ENCODE data around the gene SELENOF.

The SELENOF gene

DNA sequence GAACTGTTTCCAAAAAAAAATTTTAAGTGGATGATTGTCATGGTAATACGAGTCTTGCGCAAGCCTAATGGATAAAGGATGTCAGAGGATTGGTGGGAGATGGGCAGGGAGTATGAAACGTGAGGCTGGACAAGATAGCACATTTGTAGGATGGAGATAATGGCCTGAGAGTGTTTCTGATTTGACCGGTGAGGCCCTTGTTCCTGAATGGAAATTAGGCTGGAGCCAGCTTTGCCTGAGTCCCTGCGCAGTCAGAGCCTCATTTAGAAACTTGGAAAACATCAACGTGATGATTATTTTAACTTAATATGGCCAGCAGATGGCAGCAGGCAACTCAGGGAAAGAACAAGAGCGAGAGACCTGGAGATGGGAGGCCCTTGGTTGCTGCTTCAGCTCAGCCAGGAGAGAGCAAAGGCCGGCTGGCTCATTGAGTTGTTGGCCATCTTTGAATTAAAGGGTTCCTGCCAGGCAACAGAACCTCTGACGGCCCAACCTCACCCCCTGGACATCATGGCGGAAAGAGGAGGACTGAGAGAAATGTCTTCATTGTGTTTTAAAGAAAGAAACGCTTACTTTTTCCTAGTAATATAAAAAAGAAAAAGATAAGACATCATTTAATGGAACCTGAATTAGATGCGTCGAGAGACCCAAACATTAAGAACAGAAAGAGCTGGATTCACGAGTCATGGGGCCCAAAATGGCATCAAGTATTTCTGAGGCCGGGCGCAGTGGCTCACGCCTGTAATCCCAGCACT is 80.3 kb downstream of the SELENOF start:
- TF ChIP-seq, protein P1, sequence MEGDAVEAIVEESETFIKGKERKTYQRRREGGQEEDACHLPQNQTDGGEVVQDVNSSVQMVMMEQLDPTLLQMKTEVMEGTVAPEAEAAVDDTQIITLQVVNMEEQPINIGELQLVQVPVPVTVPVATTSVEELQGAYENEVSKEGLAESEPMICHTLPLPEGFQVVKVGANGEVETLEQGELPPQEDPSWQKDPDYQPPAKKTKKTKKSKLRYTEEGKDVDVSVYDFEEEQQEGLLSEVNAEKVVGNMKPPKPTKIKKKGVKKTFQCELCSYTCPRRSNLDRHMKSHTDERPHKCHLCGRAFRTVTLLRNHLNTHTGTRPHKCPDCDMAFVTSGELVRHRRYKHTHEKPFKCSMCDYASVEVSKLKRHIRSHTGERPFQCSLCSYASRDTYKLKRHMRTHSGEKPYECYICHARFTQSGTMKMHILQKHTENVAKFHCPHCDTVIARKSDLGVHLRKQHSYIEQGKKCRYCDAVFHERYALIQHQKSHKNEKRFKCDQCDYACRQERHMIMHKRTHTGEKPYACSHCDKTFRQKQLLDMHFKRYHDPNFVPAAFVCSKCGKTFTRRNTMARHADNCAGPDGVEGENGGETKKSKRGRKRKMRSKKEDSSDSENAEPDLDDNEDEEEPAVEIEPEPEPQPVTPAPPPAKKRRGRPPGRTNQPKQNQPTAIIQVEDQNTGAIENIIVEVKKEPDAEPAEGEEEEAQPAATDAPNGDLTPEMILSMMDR (IDR thresholded peaks at IDR 0.05): peak; percentile 55; the same call in 1 of the 2 replicates

DNA sequence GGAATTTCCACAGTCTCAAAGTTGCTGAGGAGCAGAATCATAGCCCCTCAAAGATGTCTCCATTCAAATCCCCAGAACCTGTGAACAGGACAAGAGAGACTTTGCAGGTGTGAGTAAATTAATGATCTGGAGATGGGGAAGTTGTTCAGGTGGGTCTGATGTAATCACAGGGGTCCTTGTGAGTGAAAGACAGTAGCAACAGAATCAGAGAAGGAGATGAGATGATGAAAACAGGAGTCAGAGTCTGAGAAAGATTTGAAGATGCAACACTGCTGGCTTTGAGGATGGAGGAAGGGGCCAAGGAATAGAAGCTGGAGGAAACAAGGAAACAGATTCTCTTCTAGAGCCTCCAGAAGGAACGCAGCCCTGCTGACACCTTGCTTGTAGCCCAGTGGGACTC is 81.5 kb downstream of the SELENOF start:
- TF ChIP-seq, protein P1 (IDR thresholded peaks at IDR 0.05): no peak

DNA sequence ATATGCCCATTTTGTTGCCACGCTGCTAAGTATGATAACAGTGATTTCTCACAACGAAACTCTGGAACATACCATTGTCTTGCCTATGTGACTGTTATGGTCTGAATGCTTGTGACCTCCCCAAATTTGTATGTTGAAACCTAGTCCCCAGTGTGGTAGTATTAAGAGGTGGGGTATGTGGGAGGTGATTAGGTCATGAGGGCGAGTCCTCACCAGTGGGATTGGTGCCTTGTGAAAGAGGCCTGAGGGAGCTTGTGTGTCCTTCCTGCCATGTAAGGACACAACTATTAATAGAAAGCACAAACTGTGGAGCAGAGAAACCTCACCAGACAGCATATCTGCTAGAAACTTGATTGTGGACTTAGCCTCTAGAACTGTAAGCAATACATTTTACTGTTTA is 84.6 kb downstream of the SELENOF start:
- TF ChIP-seq, protein P1 (IDR thresholded peaks at IDR 0.05): no peak

DNA sequence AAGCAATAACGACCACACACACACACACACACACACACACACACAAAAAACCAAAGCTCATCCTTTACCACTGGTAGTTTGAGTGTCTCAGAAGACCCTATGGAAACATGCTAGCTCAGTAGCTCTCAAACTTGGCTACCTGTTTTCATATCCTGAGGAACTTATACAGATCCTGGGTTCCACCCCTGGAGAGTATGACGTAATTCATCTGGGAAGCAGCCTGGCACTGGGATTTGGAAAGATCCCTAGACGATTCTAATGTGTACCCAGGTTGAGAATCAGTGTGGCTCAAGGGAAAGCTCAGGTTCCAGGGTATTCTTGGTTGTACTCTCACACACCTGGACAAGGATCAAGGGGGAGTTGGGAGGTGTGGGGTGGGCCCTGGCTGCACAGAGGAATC is 85.9 kb downstream of the SELENOF start:
- TF ChIP-seq, protein P1 (IDR thresholded peaks at IDR 0.05): no peak

DNA sequence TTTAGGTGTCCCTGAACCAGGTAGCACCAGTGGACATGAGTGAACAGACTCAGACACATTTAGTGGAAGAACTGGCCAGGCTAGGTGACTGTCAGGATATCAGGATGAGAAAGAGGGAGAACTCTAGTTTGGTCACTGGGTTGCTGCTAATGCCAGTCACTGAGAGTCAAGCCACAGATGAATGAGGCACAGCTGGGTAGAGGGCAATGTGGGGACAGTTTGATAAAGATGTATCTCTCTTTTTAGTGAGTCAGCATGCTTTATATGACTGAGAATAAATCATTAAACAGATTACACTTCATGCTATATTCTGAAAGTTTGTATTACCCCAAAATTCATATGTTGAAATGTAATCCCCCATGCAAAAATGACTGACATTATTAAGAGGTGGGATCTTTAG is 87.1 kb downstream of the SELENOF start:
- TF ChIP-seq, protein P1 (IDR thresholded peaks at IDR 0.05): no peak

DNA sequence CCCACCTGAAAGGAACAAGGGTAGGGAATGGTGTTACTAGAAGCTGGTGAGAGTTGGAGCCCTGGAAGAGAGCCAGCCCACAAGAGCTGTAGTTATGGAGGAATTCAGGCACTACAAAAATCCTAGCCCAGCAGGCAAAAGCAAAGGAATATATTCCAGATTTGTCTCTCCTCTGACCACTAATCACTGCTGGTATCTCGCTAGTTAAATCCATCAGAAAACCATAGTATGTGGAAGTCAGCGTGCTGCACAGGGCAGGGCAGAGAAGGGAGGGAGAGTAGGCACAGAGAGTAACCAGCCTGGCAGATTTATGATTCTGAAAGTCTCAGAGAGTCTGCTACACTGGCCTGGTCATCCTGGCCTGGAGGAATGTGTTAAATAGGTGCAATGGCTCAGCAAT is 88.6 kb downstream of the SELENOF start:
- TF ChIP-seq, protein P1 (IDR thresholded peaks at IDR 0.05): no peak

DNA sequence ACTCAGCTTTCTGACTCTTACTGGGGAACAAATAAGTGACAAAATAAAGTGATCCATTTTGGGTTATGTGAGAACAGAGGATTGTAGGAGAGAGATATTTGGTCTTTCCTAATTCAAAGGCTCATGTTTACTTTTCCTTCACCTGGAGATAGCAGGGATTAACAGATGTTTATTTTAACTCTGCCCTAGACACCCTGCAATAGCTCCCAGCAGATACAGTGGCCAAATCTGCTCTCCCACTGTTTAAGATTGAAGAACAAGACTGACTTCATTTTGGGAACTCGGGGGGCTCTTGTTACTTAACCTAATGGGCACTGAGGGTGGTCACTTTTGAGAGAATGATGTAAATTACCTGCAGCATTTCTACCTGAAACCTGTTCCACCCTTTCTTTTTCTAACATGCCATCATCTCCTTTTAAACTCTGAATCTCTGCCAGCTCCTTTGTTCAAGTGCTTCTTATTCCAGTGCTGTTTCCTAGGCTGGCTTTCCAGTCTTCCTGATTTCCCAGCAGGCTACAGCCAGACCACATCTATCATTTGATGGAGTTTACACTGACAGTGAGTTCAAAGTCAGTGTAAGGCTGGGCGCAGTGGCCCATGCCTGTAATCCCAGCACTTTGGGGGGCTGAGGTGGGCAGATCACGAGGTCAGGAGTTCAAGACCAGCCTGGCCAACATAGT is 90.0 kb downstream of the SELENOF start:
- TF ChIP-seq, protein P1 (IDR thresholded peaks at IDR 0.05): no peak

Measured in LNCAP (cell line).